Measurements from ENCODE around the gene INKA1.

- TF ChIP-seq CTCF (IDR thresholded peaks at IDR 0.05) (no peak), EP300 (IDR thresholded peaks at IDR 0.05) (no peak), POLR2A (IDR thresholded peaks at IDR 0.05) (no peak)
These were observed 43.8 kb upstream of the INKA1 start for GRCh38 chr3:49759226-49759625.

All from tibial nerve (tissue), 4 donors.